Measurements from ENCODE around the gene VEGFA.
"Not testable (repeated sequence)": the region's sequence is repeated elsewhere in the genome, so short reads cannot be mapped to it uniquely, and the experiment has no call there.

VEGFA gene

GRCh38 chr6:43806043-43806757 is 36.2 kb downstream of the VEGFA start:
- DNase-seq, result no peak

GRCh38 chr6:43806758-43807227 is 36.8 kb downstream of the VEGFA start:
- DNase-seq, result no peak

- DNase-seq, result no peak
Measured at GRCh38 chr6:43807228-43808061, 37.4 kb downstream of the VEGFA start.

GRCh38 chr6:43808412-43808811 is 38.4 kb downstream of the VEGFA start:
- DNase-seq, result no peak

GRCh38 chr6:43809417-43810305 is 39.6 kb downstream of the VEGFA start:
- no peak for DNase-seq

GRCh38 chr6:43810965-43811732 is 41.1 kb downstream of the VEGFA start:
- DNase-seq, result no peak

GRCh38 chr6:43811733-43812099 is 41.7 kb downstream of the VEGFA start:
- DNase-seq, result no peak

- DNase-seq, result no peak
Measured at GRCh38 chr6:43812850-43813578, 43.0 kb downstream of the VEGFA start.

GRCh38 chr6:43814111-43814510 is 44.1 kb downstream of the VEGFA start:
- DNase-seq, result no peak

- DNase-seq, result no peak
Measured at GRCh38 chr6:43814865-43815264, 44.9 kb downstream of the VEGFA start.

GRCh38 chr6:43817192-43817591 is 47.2 kb downstream of the VEGFA start:
- DNase-seq, result peak in 1 of 2 experiments; percentile 33

- not testable (repeated sequence) for DNase-seq
Measured at GRCh38 chr6:43818973-43819372, 49.0 kb downstream of the VEGFA start.

GRCh38 chr6:43819958-43820357 is 49.9 kb downstream of the VEGFA start:
- DNase-seq, result no peak

- no peak for DNase-seq
Measured at GRCh38 chr6:43820486-43820885, 50.5 kb downstream of the VEGFA start.

GRCh38 chr6:43821101-43821886 is 51.3 kb downstream of the VEGFA start:
- DNase-seq, result no peak

- DNase-seq, result no peak
Measured at GRCh38 chr6:43823390-43823789, 53.4 kb downstream of the VEGFA start.

GRCh38 chr6:43823879-43824702 is 54.1 kb downstream of the VEGFA start:
- DNase-seq, result no peak

- DNase-seq, result no peak
Measured at GRCh38 chr6:43824703-43825064, 54.7 kb downstream of the VEGFA start.

GRCh38 chr6:43825187-43826115 is 55.4 kb downstream of the VEGFA start:
- DNase-seq, result no peak

Data from activated CD4-positive, alpha-beta T cell treated with anti-CD3 and anti-CD28 coated beads, Interleukin-2, amount 50 U/mL, for 48 hours (primary cell).